LNCaP clone FGC (cell line): Measurements from ENCODE around the gene DNAH5.

Experiments used
- DNase-seq: peaks from one replicate; pipeline ENCODE4 v3.0.0-alpha.2; 2011; ENCODE audit warnings: low read depth
- H3K4me3 ChIP-seq: 2 replicates; pipeline ENCODE4 v1.5.1; 2011; ENCODE audit warnings: mild to moderate bottlenecking, low read depth, low read length, control low read depth
- TF ChIP-seq, protein P1 (sequence below): IDR thresholded peaks from 2 replicates; pipeline ENCODE4 v1.5.1; 2012; ENCODE audit warnings: mild to moderate bottlenecking; ENCODE audit not compliant: control insufficient read depth, insufficient read depth; ENCODE audit errors: extremely low read depth

The DNAH5 gene

GRCh38 chr5:13649656-13650055 is 294.8 kb downstream of the DNAH5 start:
- TF ChIP-seq, protein P1, sequence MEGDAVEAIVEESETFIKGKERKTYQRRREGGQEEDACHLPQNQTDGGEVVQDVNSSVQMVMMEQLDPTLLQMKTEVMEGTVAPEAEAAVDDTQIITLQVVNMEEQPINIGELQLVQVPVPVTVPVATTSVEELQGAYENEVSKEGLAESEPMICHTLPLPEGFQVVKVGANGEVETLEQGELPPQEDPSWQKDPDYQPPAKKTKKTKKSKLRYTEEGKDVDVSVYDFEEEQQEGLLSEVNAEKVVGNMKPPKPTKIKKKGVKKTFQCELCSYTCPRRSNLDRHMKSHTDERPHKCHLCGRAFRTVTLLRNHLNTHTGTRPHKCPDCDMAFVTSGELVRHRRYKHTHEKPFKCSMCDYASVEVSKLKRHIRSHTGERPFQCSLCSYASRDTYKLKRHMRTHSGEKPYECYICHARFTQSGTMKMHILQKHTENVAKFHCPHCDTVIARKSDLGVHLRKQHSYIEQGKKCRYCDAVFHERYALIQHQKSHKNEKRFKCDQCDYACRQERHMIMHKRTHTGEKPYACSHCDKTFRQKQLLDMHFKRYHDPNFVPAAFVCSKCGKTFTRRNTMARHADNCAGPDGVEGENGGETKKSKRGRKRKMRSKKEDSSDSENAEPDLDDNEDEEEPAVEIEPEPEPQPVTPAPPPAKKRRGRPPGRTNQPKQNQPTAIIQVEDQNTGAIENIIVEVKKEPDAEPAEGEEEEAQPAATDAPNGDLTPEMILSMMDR: no peak
- DNase-seq: no peak

DNA sequence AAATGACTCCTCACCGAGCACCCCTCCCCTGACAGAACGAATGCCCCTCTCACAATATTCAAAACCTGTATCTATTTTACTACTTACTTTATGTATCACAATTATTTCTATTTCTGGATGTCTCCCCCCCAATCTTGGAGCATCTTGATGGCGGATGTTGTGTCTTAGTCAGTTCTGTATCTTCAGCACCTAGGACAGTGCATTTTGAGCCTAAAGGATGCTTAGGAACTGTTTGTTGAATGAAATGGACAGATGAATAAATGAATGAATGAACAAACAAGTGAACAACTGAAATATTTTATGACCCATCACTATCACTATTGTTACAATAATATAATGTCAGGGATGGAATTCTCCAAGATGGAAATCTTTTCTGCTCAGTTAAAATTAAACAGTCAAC is 295.7 kb downstream of the DNAH5 start:
- no peak overlapping the region for H3K4me3 ChIP-seq
- no peak for DNase-seq
- TF ChIP-seq, protein P1: no peak

More at GRCh38 chr5:13649656-13650055, 294.8 kb downstream of the DNAH5 start:
- H3K4me3 ChIP-seq: no peak overlapping the region

DNA sequence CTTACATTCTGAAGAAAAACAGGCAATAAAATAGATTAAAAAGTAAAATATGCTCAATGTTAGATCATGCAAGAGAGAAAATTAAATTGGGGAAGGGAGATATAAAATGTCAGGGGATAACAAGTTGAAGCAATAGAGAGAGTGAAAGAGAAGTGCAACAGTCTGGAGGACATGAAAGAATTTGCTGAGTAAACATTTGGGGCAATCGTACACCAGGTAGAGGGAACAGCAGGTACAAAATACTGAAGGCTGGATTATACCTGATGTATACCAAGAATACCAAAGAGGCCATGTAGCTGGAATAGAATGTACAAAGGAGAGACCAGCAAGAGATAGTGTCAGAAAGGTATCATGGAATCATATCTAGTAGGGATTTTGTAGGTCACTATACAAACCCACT is 300.8 kb downstream of the DNAH5 start:
- H3K4me3 ChIP-seq: no peak overlapping the region
- DNase-seq: no peak
- TF ChIP-seq, protein P1: no peak

- TF ChIP-seq, protein P1: no peak
- DNase-seq: no peak
- H3K4me3 ChIP-seq: no peak overlapping the region
These were observed 301.3 kb downstream of the DNAH5 start for GRCh38 chr5:13643196-13643595.
